ENCODE results near the gene MPEG1.

- TF ChIP-seq NR3C1 (CRISPR knock-in tag; IDR thresholded peaks at IDR 0.05) (no peak), POLR2A (conservative IDR thresholded peaks at IDR 0.05) (no peak), ZBTB33 (CRISPR knock-in tag; IDR thresholded peaks at IDR 0.05) (no peak)
- TF ChIP-seq, protein P1, sequence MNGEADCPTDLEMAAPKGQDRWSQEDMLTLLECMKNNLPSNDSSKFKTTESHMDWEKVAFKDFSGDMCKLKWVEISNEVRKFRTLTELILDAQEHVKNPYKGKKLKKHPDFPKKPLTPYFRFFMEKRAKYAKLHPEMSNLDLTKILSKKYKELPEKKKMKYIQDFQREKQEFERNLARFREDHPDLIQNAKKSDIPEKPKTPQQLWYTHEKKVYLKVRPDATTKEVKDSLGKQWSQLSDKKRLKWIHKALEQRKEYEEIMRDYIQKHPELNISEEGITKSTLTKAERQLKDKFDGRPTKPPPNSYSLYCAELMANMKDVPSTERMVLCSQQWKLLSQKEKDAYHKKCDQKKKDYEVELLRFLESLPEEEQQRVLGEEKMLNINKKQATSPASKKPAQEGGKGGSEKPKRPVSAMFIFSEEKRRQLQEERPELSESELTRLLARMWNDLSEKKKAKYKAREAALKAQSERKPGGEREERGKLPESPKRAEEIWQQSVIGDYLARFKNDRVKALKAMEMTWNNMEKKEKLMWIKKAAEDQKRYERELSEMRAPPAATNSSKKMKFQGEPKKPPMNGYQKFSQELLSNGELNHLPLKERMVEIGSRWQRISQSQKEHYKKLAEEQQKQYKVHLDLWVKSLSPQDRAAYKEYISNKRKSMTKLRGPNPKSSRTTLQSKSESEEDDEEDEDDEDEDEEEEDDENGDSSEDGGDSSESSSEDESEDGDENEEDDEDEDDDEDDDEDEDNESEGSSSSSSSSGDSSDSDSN (IDR thresholded peaks at IDR 0.05; ENCODE audit: borderline replicate concordance in 1 of 2, low read depth in 2 of 2, low read length in 2 of 2) = no peak
- TF ChIP-seq, protein P2, sequence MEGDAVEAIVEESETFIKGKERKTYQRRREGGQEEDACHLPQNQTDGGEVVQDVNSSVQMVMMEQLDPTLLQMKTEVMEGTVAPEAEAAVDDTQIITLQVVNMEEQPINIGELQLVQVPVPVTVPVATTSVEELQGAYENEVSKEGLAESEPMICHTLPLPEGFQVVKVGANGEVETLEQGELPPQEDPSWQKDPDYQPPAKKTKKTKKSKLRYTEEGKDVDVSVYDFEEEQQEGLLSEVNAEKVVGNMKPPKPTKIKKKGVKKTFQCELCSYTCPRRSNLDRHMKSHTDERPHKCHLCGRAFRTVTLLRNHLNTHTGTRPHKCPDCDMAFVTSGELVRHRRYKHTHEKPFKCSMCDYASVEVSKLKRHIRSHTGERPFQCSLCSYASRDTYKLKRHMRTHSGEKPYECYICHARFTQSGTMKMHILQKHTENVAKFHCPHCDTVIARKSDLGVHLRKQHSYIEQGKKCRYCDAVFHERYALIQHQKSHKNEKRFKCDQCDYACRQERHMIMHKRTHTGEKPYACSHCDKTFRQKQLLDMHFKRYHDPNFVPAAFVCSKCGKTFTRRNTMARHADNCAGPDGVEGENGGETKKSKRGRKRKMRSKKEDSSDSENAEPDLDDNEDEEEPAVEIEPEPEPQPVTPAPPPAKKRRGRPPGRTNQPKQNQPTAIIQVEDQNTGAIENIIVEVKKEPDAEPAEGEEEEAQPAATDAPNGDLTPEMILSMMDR (IDR thresholded peaks at IDR 0.05 in 2 of 3, conservative IDR thresholded peaks at IDR 0.05 in 1 of 3; ENCODE audit: insufficient read depth in 2 of 3, low read depth in 1 of 3, low read length in 3 of 3) = no peak
Measured at GRCh38 chr11:59218893-59219292, 6.2 kb upstream of the MPEG1 start.
